Neural cell (in vitro differentiated cells): ENCODE measurements around the gene PGF. TPM values are rescaled to one million over a fixed set of nuclear protein-coding genes. Genes with fewer than 3 reads are reported as not detected.
"Not testable (repeated sequence)": the region's sequence is repeated elsewhere in the genome, so short reads cannot be mapped to it uniquely, and the experiment has no call there.

ENCODE experiments used
- H2AFZ ChIP-seq: fragments of 200-600, 300-800 bp; sonication (generic), shearing (Covaris generic); 2 replicates; pipeline ENCODE4 v1.6.0; 2014; ENCODE audit warnings: low read depth, mild to moderate bottlenecking, antibody characterized with exemption, low read length, moderate library complexity
- H3F3A ChIP-seq: fragments of 200-600 bp; shearing (Covaris generic); 2 replicates; pipeline ENCODE4 v1.6.1; 2016; ENCODE audit warnings: mild to moderate bottlenecking, moderate library complexity, mixed read lengths, antibody characterized with exemption, low read length; ENCODE audit not compliant: insufficient read depth, poor library complexity, severe bottlenecking
- H3K27ac ChIP-seq: fragments of 200-600, 300-800 bp; sonication (generic), shearing (Covaris generic); 2 replicates; pipeline ENCODE4 v1.5.1; 2014; ENCODE audit warnings: mild to moderate bottlenecking, low read length, moderate library complexity
- H3K27me3 ChIP-seq: fragments of 300-800, 200-600 bp; sonication (generic), shearing (Covaris generic); 2 replicates; pipeline ENCODE4 v1.6.0; 2014; ENCODE audit warnings: mild to moderate bottlenecking, low read depth, low read length, moderate library complexity; ENCODE audit not compliant: insufficient read depth
- H3K36me3 ChIP-seq: fragments of 300-800, 200-600 bp; sonication (generic), shearing (Covaris generic); 2 replicates; pipeline ENCODE4 v1.5.1; 2014; ENCODE audit warnings: mild to moderate bottlenecking, antibody characterized with exemption, low read length, moderate library complexity; ENCODE audit not compliant: insufficient read depth
- H3K4me2 ChIP-seq: fragments of 300-800, 200-600 bp; sonication (generic), shearing (Covaris generic); 2 replicates; pipeline ENCODE4 v1.6.0; 2014; ENCODE audit warnings: mild to moderate bottlenecking, low read length
- H3K4me3 ChIP-seq: fragments of 300-800, 200-600 bp; sonication (generic), shearing (Covaris generic); 2 replicates; pipeline ENCODE4 v1.5.1; 2014; ENCODE audit warnings: mild to moderate bottlenecking, low read length, moderate library complexity
- H3K79me2 ChIP-seq: fragments of 200-600 bp; shearing (Covaris generic); replicated peaks from 2 replicates; pipeline ENCODE4 v1.6.0; 2014; ENCODE audit warnings: mild to moderate bottlenecking, low read length, moderate library complexity; ENCODE audit not compliant: insufficient read depth
- H3K9ac ChIP-seq: fragments of 300-800, 200-600 bp; sonication (generic), shearing (Covaris generic); 2 replicates; pipeline ENCODE4 v1.6.1; 2016; ENCODE audit warnings: mild to moderate bottlenecking, low read length, mixed read lengths
- H3K9me2 ChIP-seq: fragments of 200-600 bp; shearing (Covaris generic); 2 replicates; pipeline ENCODE4 v1.6.1; 2016; ENCODE audit warnings: mild to moderate bottlenecking, low read length, mixed read lengths; ENCODE audit not compliant: insufficient read depth
- H3K9me3 ChIP-seq: fragments of 200-600, 300-800 bp; sonication (generic), shearing (Covaris generic); 2 replicates; pipeline ENCODE4 v1.6.1; 2016; ENCODE audit warnings: mild to moderate bottlenecking, mixed run types, low read length, moderate library complexity, mixed read lengths
- H4K20me1 ChIP-seq: fragments of 200-600 bp; shearing (Covaris generic); 2 replicates; pipeline ENCODE4 v1.6.1; 2016; ENCODE audit warnings: mild to moderate bottlenecking, mixed run types; ENCODE audit not compliant: insufficient read depth
- EP300 ChIP-seq: fragments of 450-650 bp; conservative IDR thresholded peaks from 2 replicates; pipeline ENCODE4 v1.6.1; 2014; ENCODE audit warnings: antibody characterized with exemption, mild to moderate bottlenecking, moderate library complexity; ENCODE audit not compliant: poor library complexity, severe bottlenecking
- EZH2 ChIP-seq: fragments of 200-600, 300-800 bp; shearing (Covaris generic), sonication (generic); IDR thresholded peaks from 2 replicates; pipeline ENCODE4 v1.6.1; 2014; ENCODE audit warnings: antibody characterized with exemption, low read length, borderline replicate concordance, mild to moderate bottlenecking; ENCODE audit not compliant: insufficient read depth, poor library complexity, severe bottlenecking
- MXI1 ChIP-seq: fragments of 450-650 bp; conservative IDR thresholded peaks from 2 replicates; pipeline ENCODE4 v1.6.1; 2014; ENCODE audit warnings: antibody characterized with exemption, mild to moderate bottlenecking; ENCODE audit not compliant: poor library complexity, severe bottlenecking
- POLR2AphosphoS5 ChIP-seq: IDR thresholded peaks from 2 replicates; pipeline ENCODE4 v1.6.1; 2012
- RAD21 ChIP-seq: fragments of 450-650 bp; conservative IDR thresholded peaks from 2 replicates; pipeline ENCODE4 v1.6.1; 2014; ENCODE audit warnings: antibody characterized with exemption, mild to moderate bottlenecking, moderate library complexity
- SMC3 ChIP-seq: fragments of 450-650 bp; conservative IDR thresholded peaks from 2 replicates; pipeline ENCODE4 v1.6.1; 2014; ENCODE audit warnings: antibody characterized with exemption, mild to moderate bottlenecking, moderate library complexity; ENCODE audit not compliant: poor library complexity
- TAF1 ChIP-seq: IDR thresholded peaks from 2 replicates; pipeline ENCODE4 v1.6.1; 2012; ENCODE audit warnings: low read depth
- polyA plus RNA-seq: library from polyadenylated mRNA; depleted of rRNA; stranded (reverse); fragments of >200 nt; gene quantifications from 2 replicates; pipeline ENCODE4 v1.2.3, GENCODE V29; 2014
- TF ChIP-seq, protein P1 (sequence below): fragments of 450-650 bp; IDR thresholded peaks from 2 replicates; pipeline ENCODE4 v1.5.1; 2014; ENCODE audit warnings: antibody characterized with exemption, mild to moderate bottlenecking, moderate library complexity; ENCODE audit not compliant: poor library complexity, severe bottlenecking
- TF ChIP-seq, protein P2 (sequence below): IDR thresholded peaks from 2 replicates; pipeline ENCODE4 v1.6.1; 2012; ENCODE audit warnings: borderline replicate concordance

The PGF gene
- polyA plus RNA-seq, 1 donor from 2014 or later = not detected

DNA sequence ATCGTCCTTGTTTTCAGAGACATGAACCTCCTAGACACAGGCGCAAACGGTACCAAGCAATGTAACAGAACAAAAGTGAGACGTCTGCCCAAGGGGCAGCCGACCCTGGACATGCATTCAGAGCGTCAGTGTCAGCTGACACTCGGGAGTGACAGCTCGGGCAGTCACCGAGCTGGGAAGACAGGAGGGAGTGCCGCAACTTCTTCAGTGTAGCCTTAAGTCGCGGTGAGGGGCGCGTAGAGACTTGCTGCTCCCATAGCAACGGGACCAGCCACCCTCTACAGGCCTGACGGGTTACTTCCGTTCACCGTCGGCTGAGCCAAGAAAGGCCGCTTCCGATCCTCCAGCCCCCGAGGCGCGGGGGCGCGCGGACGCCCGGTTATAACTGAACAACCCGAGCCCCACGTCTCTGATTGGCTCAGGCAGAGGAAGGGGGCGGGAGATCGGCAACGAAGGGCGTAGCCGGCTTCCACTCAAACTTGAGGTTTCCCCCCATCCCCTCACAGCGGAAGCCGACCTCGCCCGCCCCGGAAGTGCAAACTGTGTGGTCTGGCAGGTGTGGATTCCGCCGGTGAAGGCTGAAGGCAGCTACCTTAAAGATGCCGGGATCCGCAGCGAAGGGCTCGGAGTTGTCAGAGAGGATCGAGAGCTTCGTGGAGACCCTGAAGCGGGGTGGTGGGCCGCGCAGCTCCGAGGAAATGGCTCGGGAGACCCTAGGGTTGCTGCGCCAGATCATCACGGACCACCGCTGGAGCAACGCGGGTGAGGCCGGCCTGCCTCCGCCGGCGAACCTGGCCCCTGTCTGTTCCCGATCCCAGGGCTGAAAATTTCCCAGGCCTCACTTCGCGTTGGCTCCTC lies 47.2 kb upstream of the PGF start, which contains the start of gene EIF2B2 (continued):
- TF ChIP-seq TAF1 (no peak), SMC3 (peak; percentile 36)

DNA sequence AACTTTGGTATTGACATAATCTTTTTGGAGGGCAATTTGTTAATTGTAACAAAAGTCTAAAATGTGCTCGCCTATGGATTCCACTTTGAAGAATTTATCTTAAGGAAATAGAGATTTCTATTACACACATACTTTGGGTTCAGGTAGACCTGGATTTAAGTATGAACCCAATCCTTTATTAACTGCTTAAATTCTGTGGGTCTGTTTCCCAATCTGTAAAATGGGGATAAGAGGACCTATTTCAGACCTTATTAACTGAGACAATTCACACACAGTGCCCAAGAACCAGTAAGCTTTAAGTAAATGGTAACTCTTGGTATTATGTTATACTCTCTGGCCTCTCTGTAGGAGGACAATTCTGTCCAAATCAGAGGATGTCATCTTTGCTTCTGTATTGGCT lies 46.5 kb upstream of the PGF start:
- H3K27ac ChIP-seq = peak overlapping the region; percentile 83
- no peaks in the 10 kb centered on the region for H4K20me1 ChIP-seq
- TF ChIP-seq POLR2AphosphoS5 (no peak), TAF1 (no peak), EP300 (no peak), EZH2 (no peak), RAD21 (no peak), MXI1 (no peak), SMC3 (no peak)
- TF ChIP-seq, protein P1, sequence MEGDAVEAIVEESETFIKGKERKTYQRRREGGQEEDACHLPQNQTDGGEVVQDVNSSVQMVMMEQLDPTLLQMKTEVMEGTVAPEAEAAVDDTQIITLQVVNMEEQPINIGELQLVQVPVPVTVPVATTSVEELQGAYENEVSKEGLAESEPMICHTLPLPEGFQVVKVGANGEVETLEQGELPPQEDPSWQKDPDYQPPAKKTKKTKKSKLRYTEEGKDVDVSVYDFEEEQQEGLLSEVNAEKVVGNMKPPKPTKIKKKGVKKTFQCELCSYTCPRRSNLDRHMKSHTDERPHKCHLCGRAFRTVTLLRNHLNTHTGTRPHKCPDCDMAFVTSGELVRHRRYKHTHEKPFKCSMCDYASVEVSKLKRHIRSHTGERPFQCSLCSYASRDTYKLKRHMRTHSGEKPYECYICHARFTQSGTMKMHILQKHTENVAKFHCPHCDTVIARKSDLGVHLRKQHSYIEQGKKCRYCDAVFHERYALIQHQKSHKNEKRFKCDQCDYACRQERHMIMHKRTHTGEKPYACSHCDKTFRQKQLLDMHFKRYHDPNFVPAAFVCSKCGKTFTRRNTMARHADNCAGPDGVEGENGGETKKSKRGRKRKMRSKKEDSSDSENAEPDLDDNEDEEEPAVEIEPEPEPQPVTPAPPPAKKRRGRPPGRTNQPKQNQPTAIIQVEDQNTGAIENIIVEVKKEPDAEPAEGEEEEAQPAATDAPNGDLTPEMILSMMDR = no peak
- TF ChIP-seq, protein P2, sequence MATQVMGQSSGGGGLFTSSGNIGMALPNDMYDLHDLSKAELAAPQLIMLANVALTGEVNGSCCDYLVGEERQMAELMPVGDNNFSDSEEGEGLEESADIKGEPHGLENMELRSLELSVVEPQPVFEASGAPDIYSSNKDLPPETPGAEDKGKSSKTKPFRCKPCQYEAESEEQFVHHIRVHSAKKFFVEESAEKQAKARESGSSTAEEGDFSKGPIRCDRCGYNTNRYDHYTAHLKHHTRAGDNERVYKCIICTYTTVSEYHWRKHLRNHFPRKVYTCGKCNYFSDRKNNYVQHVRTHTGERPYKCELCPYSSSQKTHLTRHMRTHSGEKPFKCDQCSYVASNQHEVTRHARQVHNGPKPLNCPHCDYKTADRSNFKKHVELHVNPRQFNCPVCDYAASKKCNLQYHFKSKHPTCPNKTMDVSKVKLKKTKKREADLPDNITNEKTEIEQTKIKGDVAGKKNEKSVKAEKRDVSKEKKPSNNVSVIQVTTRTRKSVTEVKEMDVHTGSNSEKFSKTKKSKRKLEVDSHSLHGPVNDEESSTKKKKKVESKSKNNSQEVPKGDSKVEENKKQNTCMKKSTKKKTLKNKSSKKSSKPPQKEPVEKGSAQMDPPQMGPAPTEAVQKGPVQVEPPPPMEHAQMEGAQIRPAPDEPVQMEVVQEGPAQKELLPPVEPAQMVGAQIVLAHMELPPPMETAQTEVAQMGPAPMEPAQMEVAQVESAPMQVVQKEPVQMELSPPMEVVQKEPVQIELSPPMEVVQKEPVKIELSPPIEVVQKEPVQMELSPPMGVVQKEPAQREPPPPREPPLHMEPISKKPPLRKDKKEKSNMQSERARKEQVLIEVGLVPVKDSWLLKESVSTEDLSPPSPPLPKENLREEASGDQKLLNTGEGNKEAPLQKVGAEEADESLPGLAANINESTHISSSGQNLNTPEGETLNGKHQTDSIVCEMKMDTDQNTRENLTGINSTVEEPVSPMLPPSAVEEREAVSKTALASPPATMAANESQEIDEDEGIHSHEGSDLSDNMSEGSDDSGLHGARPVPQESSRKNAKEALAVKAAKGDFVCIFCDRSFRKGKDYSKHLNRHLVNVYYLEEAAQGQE = no peak
- no peak overlapping the region for H3K4me2 ChIP-seq
- H3K9ac ChIP-seq = peak overlapping the region; percentile 70
- peaks cover 6% of the 10 kb centered on the region for H3F3A ChIP-seq
- peaks cover 16% of the 10 kb centered on the region for H3K79me2 ChIP-seq
- H3K36me3 ChIP-seq = no peaks in the 10 kb centered on the region
- no peaks in the 10 kb centered on the region for H3K27me3 ChIP-seq
- peak overlapping the region; percentile 93 for H2AFZ ChIP-seq
- H3K9me2 ChIP-seq = no peaks in the 10 kb centered on the region
- no peaks in the 10 kb centered on the region for H3K9me3 ChIP-seq
- peak overlapping the region; percentile 96 for H3K4me3 ChIP-seq

DNA sequence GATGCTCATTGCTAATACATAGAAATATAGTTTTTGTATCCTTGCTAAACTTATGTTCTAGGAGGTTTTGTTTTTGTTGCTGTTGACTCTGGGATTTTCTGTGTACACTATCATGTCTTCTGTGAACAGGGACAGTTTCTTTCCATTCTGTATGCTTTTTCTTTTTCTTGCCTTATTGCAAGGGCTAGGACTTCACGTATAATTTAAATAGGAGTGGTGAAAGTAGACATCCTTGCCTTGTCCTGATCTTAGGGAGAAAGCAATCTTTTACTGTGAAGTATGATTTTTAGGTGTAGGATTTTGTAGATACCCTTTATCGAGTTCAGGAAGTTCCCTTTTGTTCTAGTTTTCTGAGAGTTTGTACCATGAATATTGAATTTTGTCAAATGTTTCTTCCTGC lies 45.9 kb upstream of the PGF start:
- TF ChIP-seq EZH2 (no peak), POLR2AphosphoS5 (no peak), SMC3 (no peak), EP300 (no peak), RAD21 (no peak)
- Histone ChIP-seq H3K27ac (no peak overlapping the region), H3K4me2 (no peak overlapping the region), H3K36me3 (no peaks in the 10 kb centered on the region), H3K9ac (no peak overlapping the region), H3K4me3 (no peak overlapping the region), H3K9me2 (no peaks in the 10 kb centered on the region), H4K20me1 (no peaks in the 10 kb centered on the region), H3K9me3 (no peaks in the 10 kb centered on the region), H2AFZ (no peak overlapping the region), H3K27me3 (no peaks in the 10 kb centered on the region), H3F3A (peaks cover 6% of the 10 kb centered on the region), H3K79me2 (peaks cover 16% of the 10 kb centered on the region)

DNA sequence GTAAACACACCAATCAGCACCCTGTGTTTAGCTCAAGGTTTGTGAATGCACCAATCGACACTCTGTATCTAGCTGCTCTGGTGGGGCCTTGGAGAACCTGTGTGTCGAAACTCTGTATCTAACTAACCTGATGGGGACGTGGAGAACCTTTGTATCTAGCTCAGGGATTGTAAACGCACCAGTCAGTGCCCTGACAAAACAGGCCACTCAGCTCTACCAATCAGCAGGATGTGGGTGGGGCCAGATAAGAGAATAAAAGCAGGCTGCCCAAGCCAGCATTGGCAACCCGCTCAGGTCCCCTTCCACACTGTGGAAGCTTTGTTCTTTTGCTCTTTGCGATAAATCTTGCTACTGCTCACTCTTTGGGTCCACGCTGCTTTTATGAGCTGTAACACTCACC lies 40.4 kb upstream of the PGF start:
- not testable (repeated sequence) for H3K4me2 ChIP-seq, H3K27ac ChIP-seq, H3K9me3 ChIP-seq, H3K9me2 ChIP-seq, H3K27me3 ChIP-seq, H2AFZ ChIP-seq, H3F3A ChIP-seq, H3K4me3 ChIP-seq, H4K20me1 ChIP-seq, H3K9ac ChIP-seq, H3K79me2 ChIP-seq, H3K36me3 ChIP-seq

DNA sequence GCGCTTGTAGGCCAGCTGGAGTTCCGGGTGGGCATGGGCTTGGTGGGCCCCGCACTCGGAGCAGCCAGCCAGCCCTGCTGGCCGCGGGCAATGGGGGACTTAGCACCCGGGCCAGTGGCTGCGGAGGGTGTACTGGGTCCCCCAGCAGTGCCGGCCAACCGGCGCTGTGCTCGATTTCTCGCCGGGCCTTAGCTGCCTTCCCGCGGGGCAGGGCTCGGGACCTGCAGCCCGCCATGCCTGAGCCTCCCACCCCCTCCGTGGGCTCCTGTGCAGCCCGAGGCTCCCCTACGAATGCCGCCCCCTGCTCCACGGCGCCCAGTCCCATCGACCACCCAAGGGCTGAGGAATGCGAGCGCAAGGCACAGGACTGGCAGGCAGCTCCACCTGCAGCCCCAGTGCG lies 38.8 kb upstream of the PGF start:
- H3K4me3 ChIP-seq, H3K27ac ChIP-seq, H3F3A ChIP-seq, H3K9me3 ChIP-seq, H3K4me2 ChIP-seq, H3K79me2 ChIP-seq, H2AFZ ChIP-seq, H3K36me3 ChIP-seq, H3K9ac ChIP-seq, H3K9me2 ChIP-seq, H3K27me3 ChIP-seq, H4K20me1 ChIP-seq: not testable (repeated sequence)
